Peyer's patch (tissue), 4 donors: Measurements from ENCODE around the gene TP73.

ENCODE experiments used
- POLR2A ChIP-seq, 2 donors: fragments of 450-650 bp; IDR thresholded peaks; one replicate each; pipeline ENCODE4 v1.5.1; 2017; ENCODE audit warnings: antibody characterized with exemption in 2 of 2, mild to moderate bottlenecking in 2 of 2, moderate library complexity in 2 of 2
- TF ChIP-seq, protein P1 (sequence below), 6 experiments: fragments of 450-650 bp in 4 of 6; fragments of 200-600 bp in 2 of 6; sonication (generic) in 1 of 6; IDR thresholded peaks; one replicate each; pipeline ENCODE4 v1.5.1; 2017 to 2019; ENCODE audit warnings: antibody characterized with exemption in 6 of 6, mild to moderate bottlenecking in 3 of 6, moderate library complexity in 1 of 6

DNA sequence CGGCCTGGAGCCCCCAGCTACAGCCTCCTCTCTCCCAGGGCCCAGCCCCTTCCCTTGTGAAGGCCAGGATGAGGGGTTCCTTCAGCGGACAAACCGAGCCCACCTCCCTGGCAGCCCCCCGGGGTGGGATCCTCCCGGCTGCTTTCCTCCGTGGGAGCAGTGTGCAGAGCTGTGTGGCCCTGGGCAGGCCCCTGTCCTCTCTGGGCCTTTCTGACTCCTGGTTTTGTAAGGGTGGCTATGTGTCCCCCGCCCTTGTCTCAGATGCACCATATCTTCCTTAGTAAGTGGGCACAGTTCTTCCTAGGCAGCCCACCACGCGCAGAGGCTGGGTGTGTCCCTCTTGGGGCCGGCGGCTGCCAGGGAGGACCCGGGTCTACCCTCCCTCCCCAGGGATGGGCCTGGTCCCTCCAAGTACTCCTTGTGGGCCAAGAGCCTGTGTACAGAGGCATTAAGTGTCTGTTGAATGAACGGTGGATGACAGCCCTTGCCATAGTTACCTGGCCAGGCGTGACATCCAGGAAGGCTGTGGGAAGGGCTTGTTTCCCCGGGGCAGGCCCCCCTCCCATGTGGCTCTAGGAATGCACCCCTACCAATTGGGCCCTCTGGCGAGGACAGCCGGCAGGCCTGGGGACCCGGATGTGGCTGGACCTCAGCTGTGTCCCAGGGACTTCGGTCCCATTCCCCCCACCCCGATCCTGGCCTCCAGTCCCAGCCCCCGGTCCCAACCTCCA lies 124.1 kb downstream of the TP73 start:
- TF ChIP-seq, protein P1, sequence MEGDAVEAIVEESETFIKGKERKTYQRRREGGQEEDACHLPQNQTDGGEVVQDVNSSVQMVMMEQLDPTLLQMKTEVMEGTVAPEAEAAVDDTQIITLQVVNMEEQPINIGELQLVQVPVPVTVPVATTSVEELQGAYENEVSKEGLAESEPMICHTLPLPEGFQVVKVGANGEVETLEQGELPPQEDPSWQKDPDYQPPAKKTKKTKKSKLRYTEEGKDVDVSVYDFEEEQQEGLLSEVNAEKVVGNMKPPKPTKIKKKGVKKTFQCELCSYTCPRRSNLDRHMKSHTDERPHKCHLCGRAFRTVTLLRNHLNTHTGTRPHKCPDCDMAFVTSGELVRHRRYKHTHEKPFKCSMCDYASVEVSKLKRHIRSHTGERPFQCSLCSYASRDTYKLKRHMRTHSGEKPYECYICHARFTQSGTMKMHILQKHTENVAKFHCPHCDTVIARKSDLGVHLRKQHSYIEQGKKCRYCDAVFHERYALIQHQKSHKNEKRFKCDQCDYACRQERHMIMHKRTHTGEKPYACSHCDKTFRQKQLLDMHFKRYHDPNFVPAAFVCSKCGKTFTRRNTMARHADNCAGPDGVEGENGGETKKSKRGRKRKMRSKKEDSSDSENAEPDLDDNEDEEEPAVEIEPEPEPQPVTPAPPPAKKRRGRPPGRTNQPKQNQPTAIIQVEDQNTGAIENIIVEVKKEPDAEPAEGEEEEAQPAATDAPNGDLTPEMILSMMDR (IDR thresholded peaks at IDR 0.05) = no peak
- no peak for TF ChIP-seq POLR2A (IDR thresholded peaks at IDR 0.05)
